DOHH2 (cell line): ENCODE results near the gene GXYLT2.

Experiments used
- H3F3A ChIP-seq: fragments of 200-600 bp; sonication (generic), shearing (Covaris generic); 2 replicates; pipeline ENCODE4 v1.6.0; 2016; ENCODE audit warnings: antibody characterized with exemption, mild to moderate bottlenecking; ENCODE audit not compliant: control insufficient read depth, insufficient read depth
- H3K27ac ChIP-seq: fragments of 200-600 bp; sonication (generic); 2 replicates; pipeline ENCODE4 v1.5.1; 2014; ENCODE audit warnings: low read depth, mild to moderate bottlenecking, low read length, moderate library complexity
- H3K27me3 ChIP-seq: fragments of 200-600 bp; sonication (generic); 2 replicates; pipeline ENCODE4 v1.6.1; 2014; ENCODE audit warnings: mild to moderate bottlenecking, low read length, mixed read lengths; ENCODE audit not compliant: control insufficient read depth
- H3K36me3 ChIP-seq: fragments of 200-600 bp; sonication (generic); 2 replicates; pipeline ENCODE4 v1.6.1; 2014; ENCODE audit warnings: mild to moderate bottlenecking, low read length, moderate library complexity, mixed read lengths; ENCODE audit not compliant: control insufficient read depth
- H3K4me1 ChIP-seq: fragments of 200-600 bp; sonication (generic); 2 replicates; pipeline ENCODE4 v1.6.1; 2014; ENCODE audit warnings: mild to moderate bottlenecking, low read length, mixed read lengths; ENCODE audit not compliant: control insufficient read depth
- H3K4me2 ChIP-seq: fragments of 200-600 bp; sonication (generic); 2 replicates; pipeline ENCODE4 v1.6.0; 2014; ENCODE audit warnings: mild to moderate bottlenecking, low read length, moderate library complexity
- H3K4me3 ChIP-seq: fragments of 200-600 bp; sonication (generic); 2 replicates; pipeline ENCODE4 v1.5.1; 2014; ENCODE audit warnings: mild to moderate bottlenecking, low read length, mixed read lengths
- H3K79me2 ChIP-seq: fragments of 200-600 bp; sonication (generic); 2 replicates; pipeline ENCODE4 v1.6.1; 2014; ENCODE audit warnings: mild to moderate bottlenecking, low read length, mixed read lengths; ENCODE audit not compliant: control insufficient read depth
- H3K9me2 ChIP-seq: fragments of 200-600 bp; sonication (generic); replicated peaks from 2 replicates; pipeline ENCODE4 v1.6.1; 2014; ENCODE audit warnings: mild to moderate bottlenecking, low read length, mixed read lengths; ENCODE audit not compliant: control insufficient read depth
- H3K9me3 ChIP-seq: fragments of 200-600 bp; sonication (generic); 2 replicates; pipeline ENCODE4 v1.6.1; 2014; ENCODE audit warnings: antibody characterized with exemption, low read length, mixed read lengths; ENCODE audit not compliant: control insufficient read depth, insufficient read depth
- H4K20me1 ChIP-seq: fragments of 200-600 bp; sonication (generic); 2 replicates; pipeline ENCODE4 v1.6.0; 2014; ENCODE audit warnings: low read depth, mild to moderate bottlenecking, antibody characterized with exemption, low read length, moderate library complexity; ENCODE audit not compliant: control insufficient read depth, insufficient read depth
- CTCF ChIP-seq: fragments of 200-600 bp; sonication (generic); IDR thresholded peaks from one replicate; pipeline ENCODE4 v1.5.1; 2014; ENCODE audit warnings: antibody characterized with exemption, mild to moderate bottlenecking, low read depth, low read length; ENCODE audit not compliant: poor library complexity, severe bottlenecking
- EZH2phosphoT487 ChIP-seq: fragments of 200-600 bp; sonication (generic); IDR thresholded peaks from 2 replicates; pipeline ENCODE4 v1.6.1; 2017; ENCODE audit warnings: borderline replicate concordance, mild to moderate bottlenecking, antibody characterized with exemption, low read length, moderate library complexity, mixed read lengths

GXYLT2 gene

GRCh38 chr3:72957297-72957696 is 69.5 kb downstream of the GXYLT2 start:
- TF ChIP-seq EZH2phosphoT487 (no peak), CTCF (no peak)
- H3K27me3 ChIP-seq = peaks cover 2% of the 10 kb centered on the region; the same call in 1 of the 2 replicates
- H3K4me1 ChIP-seq = peaks cover 23% of the 10 kb centered on the region
- no peak overlapping the region for H3K4me2 ChIP-seq
- H3K4me3 ChIP-seq = no peak overlapping the region
- H3K79me2 ChIP-seq = no peaks in the 10 kb centered on the region
- H3K27ac ChIP-seq = no peak overlapping the region
- no peaks in the 10 kb centered on the region for H4K20me1 ChIP-seq
- H3K36me3 ChIP-seq = no peaks in the 10 kb centered on the region
- H3K9me2 ChIP-seq = no peaks in the 10 kb centered on the region
- no peaks in the 10 kb centered on the region for H3F3A ChIP-seq
- H3K9me3 ChIP-seq = no peaks in the 10 kb centered on the region

GRCh38 chr3:72959336-72959735 is 71.5 kb downstream of the GXYLT2 start:
- H3K4me1 ChIP-seq = peaks cover 9% of the 10 kb centered on the region
- no peak overlapping the region for H3K27ac ChIP-seq
- H3K79me2 ChIP-seq = no peaks in the 10 kb centered on the region
- no peak overlapping the region for H3K4me2 ChIP-seq
- no peaks in the 10 kb centered on the region for H4K20me1 ChIP-seq
- H3K36me3 ChIP-seq = no peaks in the 10 kb centered on the region
- no peaks in the 10 kb centered on the region for H3K9me3 ChIP-seq
- H3F3A ChIP-seq = no peaks in the 10 kb centered on the region
- H3K9me2 ChIP-seq = no peaks in the 10 kb centered on the region
- TF ChIP-seq EZH2phosphoT487 = no peak
- TF ChIP-seq CTCF = no peak
- no peak overlapping the region for H3K4me3 ChIP-seq
- H3K27me3 ChIP-seq = peaks cover 2% of the 10 kb centered on the region; the same call in 1 of the 2 replicates

GRCh38 chr3:72960812-72961518 is 73.1 kb downstream of the GXYLT2 start:
- H3K27ac ChIP-seq = no peak overlapping the region
- H3K4me3 ChIP-seq = no peak overlapping the region
- TF ChIP-seq CTCF (no peak), EZH2phosphoT487 (no peak)
- no peaks in the 10 kb centered on the region for H3K9me3 ChIP-seq
- H3K27me3 ChIP-seq = peaks cover 2% of the 10 kb centered on the region; the same call in 1 of the 2 replicates
- H3K9me2 ChIP-seq = no peaks in the 10 kb centered on the region
- H4K20me1 ChIP-seq = no peaks in the 10 kb centered on the region
- peaks cover 20% of the 10 kb centered on the region for H3K4me1 ChIP-seq
- H3K79me2 ChIP-seq = no peaks in the 10 kb centered on the region
- H3K4me2 ChIP-seq = no peak overlapping the region
- no peaks in the 10 kb centered on the region for H3F3A ChIP-seq
- H3K36me3 ChIP-seq = no peaks in the 10 kb centered on the region
